HG03159 (cell line): ENCODE measurements around the gene VWDE.

Experiments used
- ATAC-seq: cut with Tn5 transposase; IDR thresholded peaks from one replicate; pipeline ENCODE4 v1.9.1; 2021; ENCODE audit warnings: mild to moderate bottlenecking, moderate library complexity; ENCODE audit not compliant: unreplicated experiment

Gene VWDE

GRCh38 chr7:12337095-12337494, 66.6 kb downstream of the VWDE start:
- no peak for ATAC-seq

- ATAC-seq = no peak
These were observed 74.5 kb downstream of the VWDE start for GRCh38 chr7:12328888-12329770.

GRCh38 chr7:12327922-12328321, 75.7 kb downstream of the VWDE start:
- no peak for ATAC-seq

- ATAC-seq = no peak
These were observed 78.0 kb downstream of the VWDE start for GRCh38 chr7:12325646-12326045.

GRCh38 chr7:12323415-12323814, 80.2 kb downstream of the VWDE start:
- ATAC-seq = no peak

- peak; percentile 69 for ATAC-seq
These were observed 80.8 kb downstream of the VWDE start for GRCh38 chr7:12322903-12323300.

GRCh38 chr7:12322284-12322902, 81.3 kb downstream of the VWDE start:
- no peak for ATAC-seq

- ATAC-seq = no peak
These were observed 82.5 kb downstream of the VWDE start for GRCh38 chr7:12320987-12321647.

GRCh38 chr7:12320241-12320986, 83.3 kb downstream of the VWDE start:
- ATAC-seq = no peak

- no peak for ATAC-seq
These were observed 86.0 kb downstream of the VWDE start for GRCh38 chr7:12317675-12318074.

GRCh38 chr7:12316925-12317324, 86.7 kb downstream of the VWDE start:
- no peak for ATAC-seq

- ATAC-seq = no peak
These were observed 88.6 kb downstream of the VWDE start for GRCh38 chr7:12315049-12315448.

GRCh38 chr7:12314199-12314598, 89.5 kb downstream of the VWDE start:
- ATAC-seq = peak; percentile 75

- ATAC-seq = no peak
These were observed 98.2 kb downstream of the VWDE start for GRCh38 chr7:12305502-12305901.

- no peak for ATAC-seq
These were observed 100.2 kb downstream of the VWDE start for GRCh38 chr7:12303495-12303894.

GRCh38 chr7:12303062-12303461, 100.6 kb downstream of the VWDE start:
- ATAC-seq = no peak

GRCh38 chr7:12300415-12300814, 103.2 kb downstream of the VWDE start:
- ATAC-seq = no peak

GRCh38 chr7:12299367-12299766, 104.3 kb downstream of the VWDE start:
- no peak for ATAC-seq

GRCh38 chr7:12297283-12298108, 106.2 kb downstream of the VWDE start:
- ATAC-seq = no peak

- ATAC-seq = no peak
These were observed 107.6 kb downstream of the VWDE start for GRCh38 chr7:12296051-12296570.
